IMR-90 (cell line): ENCODE results near the gene PTPRG. TPM values are rescaled to one million over a fixed set of nuclear protein-coding genes. Genes with fewer than 3 reads are reported as not detected.

Experiments
- ATAC-seq: fragments of 200-7000 bp; cut with Tn5 transposase; 2 replicates; pipeline ENCODE4 v1.9.1; 2020; ENCODE audit warnings: low read depth, mild to moderate bottlenecking, moderate library complexity
- BruUV-seq: library from RNA; stranded (reverse); fragments of 400-500 nt; replicated peaks from 2 replicates; lab custom pipeline; 2021; lab: Mats Ljungman, UMichigan
- CTCF ChIA-PET: fragments of 300-600 bp; formaldehyde crosslinking; extraction: SDS; loops from one replicate; lab custom pipeline; 2021; ENCODE audit warnings: antibody characterized with exemption; lab: Yijun Ruan, JAX
- POLR2A ChIA-PET: fragments of 300-600 bp; sonication (Branson Sonifier 250); formaldehyde crosslinking; loops from one replicate; lab custom pipeline; 2022; ENCODE audit warnings: antibody characterized with exemption; ENCODE audit not compliant: unreplicated experiment; lab: Charles Lee
- DNase-seq: peaks from one replicate; pipeline ENCODE4 v3.0.0; 2013
- H2AFZ ChIP-seq: replicated peaks from 2 replicates; pipeline ENCODE3; 2013; ENCODE audit warnings: low read length, mild to moderate bottlenecking; ENCODE audit not compliant: poor library complexity
- H2AK5ac ChIP-seq: 2 replicates; pipeline ENCODE4 v1.6.1; 2013; ENCODE audit warnings: low read depth, low read length, inconsistent platforms
- H2AK9ac ChIP-seq: replicated peaks from 2 replicates; pipeline ENCODE3; 2013; ENCODE audit warnings: mild to moderate bottlenecking, low read depth, low read length, moderate library complexity; ENCODE audit not compliant: poor library complexity
- H2BK120ac ChIP-seq: 2 replicates; pipeline ENCODE4 v1.6.1; 2013; ENCODE audit warnings: low read depth, low read length, inconsistent platforms
- H2BK15ac ChIP-seq: 3 replicates; pipeline ENCODE4 v1.6.1; 2013; ENCODE audit warnings: low read depth, low read length, inconsistent platforms
- H2BK20ac ChIP-seq: 2 replicates; pipeline ENCODE4 v1.6.1; 2013; ENCODE audit warnings: low read depth, mild to moderate bottlenecking, inconsistent platforms, low read length, moderate library complexity
- H2BK5ac ChIP-seq: 2 replicates; pipeline ENCODE4 v1.6.1; 2013; ENCODE audit warnings: mild to moderate bottlenecking, low read depth, low read length, inconsistent platforms; ENCODE audit not compliant: poor library complexity, severe bottlenecking
- H3K14ac ChIP-seq: replicated peaks from 2 replicates; pipeline ENCODE4 v1.6.1; 2013; ENCODE audit warnings: low read depth, low read length, inconsistent platforms
- H3K18ac ChIP-seq: 2 replicates; pipeline ENCODE4 v1.6.1; 2013; ENCODE audit warnings: low read depth, low read length, control low read depth
- H3K23ac ChIP-seq: 2 replicates; pipeline ENCODE4 v1.6.1; 2013; ENCODE audit warnings: low read depth, low read length, inconsistent platforms
- H3K27ac ChIP-seq: 2 replicates; pipeline ENCODE4 v1.5.1; 2013; ENCODE audit warnings: mild to moderate bottlenecking, control low read depth, low read length; ENCODE audit not compliant: insufficient read depth
- H3K27me3 ChIP-seq: 2 replicates; pipeline ENCODE4 v1.6.1; 2013; ENCODE audit warnings: low read length; ENCODE audit not compliant: control insufficient read depth, insufficient read depth
- H3K36me3 ChIP-seq: 2 replicates; pipeline ENCODE4 v1.6.1; 2013; ENCODE audit warnings: low read length, mixed read lengths; ENCODE audit not compliant: control insufficient read depth, insufficient read depth
- H3K4ac ChIP-seq: 2 replicates; pipeline ENCODE4 v1.6.1; 2013; ENCODE audit warnings: low read depth, low read length, inconsistent platforms
- H3K4me1 ChIP-seq: 2 replicates; pipeline ENCODE4 v1.6.1; 2013; ENCODE audit warnings: low read length, mixed read lengths; ENCODE audit not compliant: control insufficient read depth, insufficient read depth
- H3K4me2 ChIP-seq: 2 replicates; pipeline ENCODE4 v1.6.1; 2013; ENCODE audit warnings: low read depth, mild to moderate bottlenecking, control low read depth, low read length, moderate library complexity
- H3K4me3 ChIP-seq: 2 replicates; pipeline ENCODE4 v1.5.1; 2013; ENCODE audit warnings: low read depth, mild to moderate bottlenecking, control low read depth, low read length, moderate library complexity; ENCODE audit not compliant: insufficient read depth
- H3K56ac ChIP-seq: 2 replicates; pipeline ENCODE4 v1.6.1; 2013; ENCODE audit warnings: low read length, inconsistent platforms; ENCODE audit not compliant: insufficient read depth; ENCODE audit errors: extremely low read depth
- H3K79me1 ChIP-seq, 2 experiments: 2 replicates each; pipeline ENCODE4 v1.6.1; 2013; ENCODE audit warnings: low read length in 2 of 2, inconsistent platforms in 1 of 2, low read depth in 1 of 2
- H3K9ac ChIP-seq: 2 replicates; pipeline ENCODE4 v1.6.1; 2013; ENCODE audit warnings: low read depth, low read length, control low read depth
- H3K9me1 ChIP-seq: 2 replicates; pipeline ENCODE4 v1.6.1; 2013; ENCODE audit warnings: low read length, inconsistent platforms; ENCODE audit not compliant: insufficient read depth
- H3K9me3 ChIP-seq: 2 replicates; pipeline ENCODE4 v1.6.1; 2013; ENCODE audit warnings: low read length; ENCODE audit not compliant: control insufficient read depth, insufficient read depth
- H4K20me1 ChIP-seq: 2 replicates; pipeline ENCODE4 v1.6.1; 2013; ENCODE audit warnings: low read length, inconsistent platforms; ENCODE audit not compliant: insufficient read depth
- H4K5ac ChIP-seq: 2 replicates; pipeline ENCODE4 v1.6.1; 2013; ENCODE audit warnings: mild to moderate bottlenecking, low read depth, low read length, control low read depth
- H4K8ac ChIP-seq, 2 experiments: 2 replicates each; pipeline ENCODE4 v1.6.1; 2013; ENCODE audit warnings: low read depth in 2 of 2, low read length in 2 of 2, control low read depth in 1 of 2, inconsistent platforms in 1 of 2
- H4K91ac ChIP-seq: 2 replicates; pipeline ENCODE4 v1.6.1; 2013; ENCODE audit warnings: low read depth, low read length, inconsistent platforms; ENCODE audit not compliant: insufficient read depth
- BHLHE40 ChIP-seq: fragments of 150-350 bp; IDR thresholded peaks from 2 replicates; pipeline ENCODE4 v1.6.1; 2016; ENCODE audit warnings: mild to moderate bottlenecking, low read depth, low read length
- CEBPB ChIP-seq: IDR thresholded peaks from 2 replicates; pipeline ENCODE4 v1.6.1; 2012; ENCODE audit warnings: low read depth, low read length, improper control_type of control experiment
- WGBS, 2 experiments: methylation state at CpG; one replicate each; pipeline versions ENCODE4 v1.1.5 to v1.1.7; 2013; ENCODE audit warnings: missing lambda C conversion rate in 2 of 2; ENCODE audit not compliant: insufficient read length in 1 of 2; ENCODE audit errors: extremely low coverage in 2 of 2; 5-methylcytosine and 5-hydroxymethylcytosine counted together
- dilution Hi-C: fragments of 300-500 bp; cut with HindIII; formaldehyde crosslinking; loops from one replicate; pipeline ENCODE4 v1.14.3; 2018; ENCODE audit warnings: low sequenced_read_pairs; ENCODE audit not compliant: unreplicated experiment
- in situ Hi-C: fragments of 300-500 bp; cut with MboI; formaldehyde crosslinking; loops from 3 replicates; pipeline ENCODE4 v1.14.3; 2019; ENCODE audit warnings: low sequenced_read_pairs, inconsistent platforms, mixed read lengths
- intact Hi-C: fragments of 100-400 bp; cut with micrococcal nuclease; formaldehyde crosslinking; loops from 2 replicates; pipeline ENCODE4 v1.10.0; 2022
- polyA plus RNA-seq, 3 experiments: library from polyadenylated mRNA; depleted of rRNA; stranded (reverse); fragments of >200 nt; gene quantifications; 2 replicates each; pipeline ENCODE4 v1.2.3, GENCODE V29; 2012; ENCODE audit warnings: low replicate concordance in 1 of 3
- total RNA-seq: library from RNA; depleted of rRNA; stranded (reverse); fragments of >200 nt; gene quantifications from 2 replicates; pipeline ENCODE4 v1.2.3, GENCODE V29; 2012

Gene PTPRG
- total and polyA plus RNA-seq, 2 of the 4 experiments (the other 2 are of a cell fraction) = 7.7 to 31.0 TPM

DNA sequence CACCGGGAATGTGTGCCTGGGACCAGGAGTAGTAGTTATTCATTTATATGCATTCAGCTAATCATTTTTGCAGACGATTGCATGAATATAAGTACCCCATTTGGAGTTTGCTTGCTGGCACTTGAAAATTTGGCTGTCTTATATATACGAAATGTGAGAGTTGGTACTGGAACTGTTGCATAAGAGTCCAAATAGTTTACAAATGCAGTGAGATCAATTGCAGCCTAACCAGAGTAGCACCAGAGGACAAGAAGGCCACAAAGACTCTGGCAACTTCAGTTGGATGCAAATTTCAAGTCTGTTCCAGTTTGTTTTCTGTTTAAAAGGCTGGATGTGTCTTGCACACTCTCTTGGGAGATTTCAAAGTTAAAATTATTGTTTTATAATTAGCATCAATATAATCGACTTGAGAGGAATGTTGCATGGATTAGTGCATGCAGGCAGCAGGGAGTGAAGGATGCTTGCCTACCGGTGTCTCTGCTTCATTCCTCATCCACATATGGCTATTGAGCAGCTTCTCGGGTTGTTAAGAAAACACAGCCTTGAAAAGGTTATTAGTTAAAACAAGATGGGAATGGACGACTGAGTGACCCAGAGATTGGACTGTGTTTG lies 213.0 kb downstream of the PTPRG start:
- Histone ChIP-seq H3K4me2 (no peak overlapping the region), H3K9ac (no peak overlapping the region), H3K36me3 (no peaks in the 10 kb centered on the region), H3K4me3 (no peak overlapping the region), H3K27me3 (no peaks in the 10 kb centered on the region), H2BK20ac (no peak overlapping the region), H3K27ac (no peak overlapping the region), H4K20me1 (peaks cover 14% of the 10 kb centered on the region), H4K8ac (no peak overlapping the region), H4K5ac (no peak overlapping the region), H3K4me1 (peaks cover 6% of the 10 kb centered on the region), H3K56ac (no peak overlapping the region), H3K79me1 (peaks cover 6 to 39% of the 10 kb centered on the region in 2 experiments; a peak in 3 of 4 replicates), H4K91ac (no peak overlapping the region), H3K14ac (no peak overlapping the region), H2BK120ac (no peak overlapping the region), H2AFZ (no peak overlapping the region), H2BK15ac (no peak overlapping the region), H2AK5ac (no peak overlapping the region), H3K18ac (no peak overlapping the region), H2AK9ac (no peak overlapping the region), H3K9me1 (peaks cover 9% of the 10 kb centered on the region; the same call in 1 of the 2 replicates), H3K4ac (no peak overlapping the region), H2BK5ac (no peak overlapping the region), H3K23ac (no peak overlapping the region), H3K9me3 (no peaks in the 10 kb centered on the region)
- dilution Hi-C loops (no loop called here), intact Hi-C loops (no loop called here), in situ Hi-C loops (no loop called here)
- ATAC-seq = peak; percentile 51; the same call in 1 of the 2 replicates
- ChIA-PET POLR2A (no interaction called here), CTCF (no interaction called here)
- WGBS, 2 experiments = 80% methylated on average over 1 of the region's 7 CpGs; no CpG with 5 or more reads in 1 of the 2 experiments
- BruUV-seq = no TSS peak
- no peak for TF ChIP-seq BHLHE40
- TF ChIP-seq CEBPB = peak; percentile 40; the same call in 1 of the 2 replicates
- DNase-seq = peak; percentile 16
